HepG2 (cell line): ENCODE results near the gene MTRF1. TPM values are rescaled to one million over a fixed set of nuclear protein-coding genes. Genes with fewer than 3 reads are reported as not detected.

Experiments
- ATAC-seq: fragments of 200-7000 bp; cut with Tn5 transposase; 3 replicates; pipeline ENCODE4 v1.9.1; 2020; ENCODE audit warnings: mild to moderate bottlenecking, moderate library complexity
- BruUV-seq: library from RNA; stranded (reverse); fragments of 400-500 nt; replicated peaks from 2 replicates; lab custom pipeline; 2021; lab: Mats Ljungman, UMichigan
- CTCF ChIA-PET: fragments of 300-600 bp; formaldehyde crosslinking; extraction: SDS; loops from one replicate; lab custom pipeline; 2021; ENCODE audit warnings: low total read pairs, inconsistent platforms, low intra/inter-chr PET ratio; lab: Yijun Ruan, JAX
- POLR2A ChIA-PET: fragments of 350-600 bp; sonication (Branson Sonifier 250); formaldehyde crosslinking; loops from one replicate; lab custom pipeline; 2020; ENCODE audit warnings: antibody characterized with exemption, inconsistent platforms; lab: Yijun Ruan, JAX
- DNase-seq: peaks from one replicate; pipeline ENCODE4 v3.0.0-alpha.2; 2015; ENCODE audit warnings: low spot score
- FAIRE-seq: peaks from 3 replicates; lab custom pipeline; 2011; peaks lifted over from hg19 to GRCh38; lab: Jason Lieb, UNC
- H2AFZ ChIP-seq: one replicate; pipeline ENCODE4 v1.6.1; 2011; ENCODE audit warnings: low read length, inconsistent platforms
- H3K27ac ChIP-seq: fragments of 300-600 bp; 3 replicates; pipeline ENCODE4 v1.8.0; 2011; ENCODE audit warnings: mixed run types, mild to moderate bottlenecking, mixed read lengths, low read length, inconsistent platforms; ENCODE audit not compliant: insufficient read depth; ENCODE audit errors: extremely low read length
- H3K27me3 ChIP-seq, 2 experiments: fragments of 200-600 bp in 1 of 2; 2 replicates in 1 of 2; 3 replicates in 1 of 2; pipeline versions ENCODE4 v1.6.0 to v1.8.0; 2011; ENCODE audit warnings: low read length in 2 of 2, mild to moderate bottlenecking in 2 of 2, moderate library complexity in 2 of 2, inconsistent platforms in 1 of 2; ENCODE audit not compliant: insufficient read depth in 2 of 2, control insufficient read depth in 1 of 2
- H3K36me3 ChIP-seq, 2 experiments: fragments of 200-600 bp in 1 of 2; replicated peaks in 1 of 2; 2 replicates in 1 of 2; 3 replicates in 1 of 2; pipeline versions ENCODE4 v1.5.1 to v1.8.0; 2011; ENCODE audit warnings: low read length in 2 of 2, inconsistent platforms in 1 of 2; ENCODE audit not compliant: insufficient read depth in 2 of 2, control insufficient read depth in 1 of 2
- H3K4me1 ChIP-seq: 2 replicates; pipeline ENCODE4 v1.5.1; 2012; ENCODE audit warnings: low read length, inconsistent platforms; ENCODE audit not compliant: insufficient read depth
- H3K4me2 ChIP-seq: 2 replicates; pipeline ENCODE4 v1.6.0; 2011; ENCODE audit warnings: low read depth, low read length, inconsistent platforms
- H3K4me3 ChIP-seq, 3 experiments: fragments of 200-600 bp in 1 of 3; sonication (generic), shearing (Covaris generic) in 1 of 3; replicated peaks in 1 of 3; 2 replicates each; pipeline ENCODE4 v1.5.1; 2011 to 2016; ENCODE audit warnings: low read length in 3 of 3, inconsistent platforms in 2 of 3, low read depth in 2 of 3, mild to moderate bottlenecking in 2 of 3, control low read depth in 1 of 3, mixed read lengths in 1 of 3; ENCODE audit not compliant: insufficient read depth in 1 of 3
- H3K79me2 ChIP-seq: one replicate; pipeline ENCODE4 v1.6.1; 2011; ENCODE audit warnings: low read length, inconsistent platforms; ENCODE audit not compliant: insufficient read depth
- H3K9ac ChIP-seq: 2 replicates; pipeline ENCODE4 v1.6.0; 2011; ENCODE audit warnings: mild to moderate bottlenecking, low read depth, low read length, inconsistent platforms; ENCODE audit not compliant: insufficient read depth
- H3K9me3 ChIP-seq: 2 replicates; pipeline ENCODE4 v1.5.1; 2012; ENCODE audit warnings: mild to moderate bottlenecking, low read length
- H4K20me1 ChIP-seq: 2 replicates; pipeline ENCODE4 v1.6.0; 2011; ENCODE audit warnings: inconsistent platforms, mild to moderate bottlenecking, low read length, moderate library complexity; ENCODE audit not compliant: insufficient read depth
- AKAP8 ChIP-seq: sonication (generic); formaldehyde crosslinking; IDR thresholded peaks from 2 replicates; pipeline ENCODE4 v1.5.1; 2020; ENCODE audit warnings: mild to moderate bottlenecking, missing genetic modification reagents
- HCFC1 ChIP-seq: fragments of 150-350 bp; IDR thresholded peaks from 2 replicates; pipeline ENCODE4 v1.6.1; 2014; ENCODE audit warnings: low read depth, low read length
- HOXA3 ChIP-seq: sonication (generic); formaldehyde crosslinking; IDR thresholded peaks from 2 replicates; pipeline ENCODE4 v1.5.0; 2020; ENCODE audit warnings: missing genetic modification reagents
- NCOR1 ChIP-seq: fragments of 200-600 bp; sonication (generic); IDR thresholded peaks from 2 replicates; pipeline ENCODE4 v1.7.0; 2017; ENCODE audit warnings: antibody characterized with exemption, low read length, borderline replicate concordance
- PHF20 ChIP-seq: sonication (generic); formaldehyde crosslinking; IDR thresholded peaks from 2 replicates; pipeline ENCODE4 v1.5.0; 2020; ENCODE audit warnings: mild to moderate bottlenecking, missing genetic modification reagents
- ZMYM4 ChIP-seq: sonication (generic); formaldehyde crosslinking; IDR thresholded peaks from 2 replicates; pipeline ENCODE4 v1.8.1; 2023; ENCODE audit warnings: mild to moderate bottlenecking, missing genetic modification reagents
- ZNF317 ChIP-seq: sonication (generic); formaldehyde crosslinking; IDR thresholded peaks from 2 replicates; pipeline ENCODE4 v1.5.0; 2020; ENCODE audit warnings: mild to moderate bottlenecking, missing genetic modification reagents
- ZNF468 ChIP-seq: sonication (generic); formaldehyde crosslinking; IDR thresholded peaks from 2 replicates; pipeline ENCODE4 v1.8.0; 2022; ENCODE audit warnings: mild to moderate bottlenecking, moderate library complexity, missing genetic modification reagents
- ZNF646 ChIP-seq: sonication (generic); formaldehyde crosslinking; IDR thresholded peaks from 2 replicates; pipeline ENCODE4 v1.9.0; 2021; ENCODE audit warnings: mild to moderate bottlenecking, missing genetic modification reagents
- ZNF790 ChIP-seq: sonication (generic); formaldehyde crosslinking; IDR thresholded peaks from 2 replicates; pipeline ENCODE4 v1.8.0; 2022; ENCODE audit warnings: missing genetic modification reagents, mild to moderate bottlenecking, borderline replicate concordance
- WGBS: methylation state at CpG from one replicate; pipeline ENCODE4 v1.1.6; 2017; ENCODE audit warnings: low lambda C conversion rate; 5-methylcytosine and 5-hydroxymethylcytosine counted together
- in situ Hi-C: cut with HindIII; loops from 2 replicates; pipeline ENCODE4 v1.10.0; 2017; ENCODE audit warnings: low pct_unique_long_range_greater_than_20kb; ENCODE audit not compliant: extremely low pct_ligation_motif_present
- intact Hi-C: fragments of 100-400 bp; cut with micrococcal nuclease; formaldehyde crosslinking; loops from one replicate; pipeline ENCODE4 v1.10.0; 2022; ENCODE audit not compliant: unreplicated experiment
- polyA plus RNA-seq, 8 experiments: library from polyadenylated mRNA; depleted of rRNA in 3 of 8; stranded (reverse) in 7 of 8; unstranded in 1 of 8; fragments of >200 nt; fragmentation: Illumina TruSeq in 4 of 8; extraction: Trizol in 4 of 8; gene quantifications; 2 replicates each; pipeline versions ENCODE4 v1.2.1 to v1.2.3, GENCODE V29; 2011 to 2016; ENCODE audit warnings: low read depth in 4 of 8, missing spikeins in 1 of 8, mixed read lengths in 1 of 8; ENCODE audit not compliant: insufficient read depth in 1 of 8
- total RNA-seq, 5 experiments: library from RNA; depleted of rRNA; stranded (reverse); fragments of >200 nt; fragmentation: Illumina TruSeq; extraction: Trizol; gene quantifications; 2 replicates each; pipeline ENCODE4 v1.2.3, GENCODE V29; 2016; ENCODE audit warnings: low read depth in 1 of 5
- TF ChIP-seq, protein P1 (sequence below): IDR thresholded peaks from 2 replicates; pipeline ENCODE4 v1.6.1; 2016; ENCODE audit warnings: missing genetic modification reagents, missing compliant biosample characterization
- TF ChIP-seq, protein P2 (sequence below): sonication (generic); formaldehyde crosslinking; conservative IDR thresholded peaks from 2 replicates; pipeline ENCODE4 v1.4.0; 2020; ENCODE audit warnings: missing genetic modification reagents
- TF ChIP-seq, protein P3 (sequence below): sonication (generic); formaldehyde crosslinking; IDR thresholded peaks from 2 replicates; pipeline ENCODE4 v1.5.1; 2020; ENCODE audit warnings: mild to moderate bottlenecking, missing genetic modification reagents

The MTRF1 gene
- total and polyA plus RNA-seq, 2 of the 13 experiments (the other 11 are each of a cell fraction or from before 2014, with no cell fraction given), result 21.6 to 27.2 TPM

GRCh38 chr13:41306271-41307145 lies 43.1 kb upstream of the MTRF1 start:
- Histone ChIP-seq H3K4me1 (peaks cover 35% of the 10 kb centered on the region), H4K20me1 (no peaks in the 10 kb centered on the region), H3K79me2 (peaks cover 4% of the 10 kb centered on the region), H3K4me3 (no peak overlapping the region), H3K4me2 (peak overlapping the region; percentile 41), H3K36me3 (no peaks in the 10 kb centered on the region), H3K9ac (no peak overlapping the region), H3K27ac (no peak overlapping the region), H2AFZ (peak overlapping the region; percentile 19), H3K27me3 (no peaks in the 10 kb centered on the region; a peak in 1 of 5 replicates), H3K9me3 (no peaks in the 10 kb centered on the region)
- 71% methylated on average over 15 of the region's 15 CpGs for WGBS
- no peak for DNase-seq
- ChIA-PET POLR2A (no interaction called here), CTCF (no interaction called here)
- no TSS peak for BruUV-seq
- in situ Hi-C loops, result no loop called here
- no peak for FAIRE-seq
- ATAC-seq, result no peak
- intact Hi-C loops, result no loop called here
- no peak for TF ChIP-seq ZNF790 (CRISPR knock-in tag)
- no peak for TF ChIP-seq ZNF317
- TF ChIP-seq, protein P1, sequence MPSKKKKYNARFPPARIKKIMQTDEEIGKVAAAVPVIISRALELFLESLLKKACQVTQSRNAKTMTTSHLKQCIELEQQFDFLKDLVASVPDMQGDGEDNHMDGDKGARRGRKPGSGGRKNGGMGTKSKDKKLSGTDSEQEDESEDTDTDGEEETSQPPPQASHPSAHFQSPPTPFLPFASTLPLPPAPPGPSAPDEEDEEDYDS (CRISPR knock-in tag), result no peak
- no peak for TF ChIP-seq PHF20
- TF ChIP-seq AKAP8 (CRISPR knock-in tag), result no peak
- TF ChIP-seq, protein P2, sequence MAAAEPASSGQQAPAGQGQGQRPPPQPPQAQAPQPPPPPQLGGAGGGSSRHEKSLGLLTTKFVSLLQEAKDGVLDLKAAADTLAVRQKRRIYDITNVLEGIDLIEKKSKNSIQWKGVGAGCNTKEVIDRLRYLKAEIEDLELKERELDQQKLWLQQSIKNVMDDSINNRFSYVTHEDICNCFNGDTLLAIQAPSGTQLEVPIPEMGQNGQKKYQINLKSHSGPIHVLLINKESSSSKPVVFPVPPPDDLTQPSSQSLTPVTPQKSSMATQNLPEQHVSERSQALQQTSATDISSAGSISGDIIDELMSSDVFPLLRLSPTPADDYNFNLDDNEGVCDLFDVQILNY (CRISPR knock-in tag), result no peak
- TF ChIP-seq ZNF646 (CRISPR knock-in tag), result no peak
- TF ChIP-seq HCFC1, result no peak
- TF ChIP-seq ZNF468 (CRISPR knock-in tag), result no peak
- no peak for TF ChIP-seq ZMYM4 (CRISPR knock-in tag)
- no peak for TF ChIP-seq HOXA3
- no peak for TF ChIP-seq NCOR1
- TF ChIP-seq, protein P3, sequence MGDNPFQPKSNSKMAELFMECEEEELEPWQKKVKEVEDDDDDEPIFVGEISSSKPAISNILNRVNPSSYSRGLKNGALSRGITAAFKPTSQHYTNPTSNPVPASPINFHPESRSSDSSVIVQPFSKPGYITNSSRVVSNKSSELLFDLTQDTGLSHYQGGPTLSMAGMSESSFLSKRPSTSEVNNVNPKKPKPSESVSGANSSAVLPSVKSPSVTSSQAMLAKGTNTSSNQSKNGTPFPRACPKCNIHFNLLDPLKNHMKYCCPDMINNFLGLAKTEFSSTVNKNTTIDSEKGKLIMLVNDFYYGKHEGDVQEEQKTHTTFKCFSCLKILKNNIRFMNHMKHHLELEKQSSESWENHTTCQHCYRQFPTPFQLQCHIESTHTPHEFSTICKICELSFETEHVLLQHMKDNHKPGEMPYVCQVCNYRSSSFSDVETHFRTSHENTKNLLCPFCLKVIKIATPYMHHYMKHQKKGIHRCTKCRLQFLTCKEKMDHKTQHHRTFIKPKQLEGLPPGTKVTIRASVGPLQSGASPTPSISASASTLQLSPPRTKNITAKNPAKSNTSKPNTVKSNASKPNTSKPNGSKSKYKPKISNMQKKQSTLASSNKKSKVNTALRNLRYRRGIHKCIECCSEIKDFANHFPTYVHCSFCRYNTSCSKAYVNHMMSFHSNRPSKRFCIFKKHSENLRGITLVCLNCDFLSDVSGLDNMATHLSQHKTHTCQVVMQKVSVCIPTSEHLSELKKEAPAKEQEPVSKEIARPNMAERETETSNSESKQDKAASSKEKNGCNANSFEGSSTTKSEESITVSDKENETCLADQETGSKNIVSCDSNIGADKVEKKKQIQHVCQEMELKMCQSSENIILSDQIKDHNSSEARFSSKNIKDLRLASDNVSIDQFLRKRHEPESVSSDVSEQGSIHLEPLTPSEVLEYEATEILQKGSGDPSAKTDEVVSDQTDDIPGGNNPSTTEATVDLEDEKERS (CRISPR knock-in tag), result no peak
